ENCODE results near the gene TMUB2.
"Not testable (repeated sequence)": the region's sequence is repeated elsewhere in the genome, so short reads cannot be mapped to it uniquely, and the experiment has no call there.

The TMUB2 gene

DNA sequence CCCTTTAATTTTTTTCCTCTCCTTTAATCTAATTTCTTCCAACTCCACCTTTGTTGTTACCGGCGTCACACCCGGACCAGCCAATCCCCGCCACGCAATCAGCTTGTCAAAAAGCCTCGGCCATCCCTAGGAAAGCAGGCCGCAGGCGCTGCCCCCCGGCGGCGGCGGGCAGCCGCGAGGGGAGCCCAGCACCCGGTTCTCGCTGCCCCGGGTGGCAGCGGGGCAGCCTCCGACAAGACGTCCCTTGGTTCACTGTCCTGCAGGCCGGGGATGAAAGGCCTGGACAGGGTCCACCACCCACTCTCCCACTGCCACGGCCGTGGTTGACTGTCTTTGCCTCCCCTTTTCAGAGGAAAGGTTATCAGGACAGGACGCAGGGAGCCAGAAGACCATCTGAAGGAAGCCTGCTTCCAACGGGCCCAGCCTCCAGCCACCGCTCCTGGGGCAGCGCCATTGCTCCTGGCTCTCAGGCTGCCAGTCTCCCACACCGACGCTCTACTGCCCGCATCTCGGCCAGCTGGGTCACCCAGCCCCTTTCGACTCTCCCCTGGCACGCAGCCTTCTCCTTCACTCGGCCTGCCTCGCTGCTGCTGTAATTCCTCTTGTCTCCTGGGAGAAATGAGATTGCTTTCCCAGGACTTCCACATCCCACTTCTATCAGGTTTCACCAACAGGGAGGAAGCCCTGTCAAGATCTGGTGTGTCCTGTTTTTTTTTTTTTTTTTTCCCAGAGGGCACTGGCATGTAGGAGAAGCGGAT, 35.5 kb downstream of the TMUB2 start:
- Histone ChIP-seq H3K4me1 (peaks cover 7% of the 10 kb centered on the region), H3K4me3 (peak overlapping the region; percentile 76), H3K9me3 (no peaks in the 10 kb centered on the region), H3K36me3 (replicated peaks) (no peaks in the 10 kb centered on the region; the same call in 1 of the 2 replicates), H3K27me3 (ENCODE audit: low read depth) (no peaks in the 10 kb centered on the region)
- in situ Hi-C loops (cut with MboI; ENCODE audit: low sequenced_read_pairs) = no loop called here
- peak; percentile 76 to 80 for DNase-seq (ENCODE audit: low spot score in 2 of 2)

DNA sequence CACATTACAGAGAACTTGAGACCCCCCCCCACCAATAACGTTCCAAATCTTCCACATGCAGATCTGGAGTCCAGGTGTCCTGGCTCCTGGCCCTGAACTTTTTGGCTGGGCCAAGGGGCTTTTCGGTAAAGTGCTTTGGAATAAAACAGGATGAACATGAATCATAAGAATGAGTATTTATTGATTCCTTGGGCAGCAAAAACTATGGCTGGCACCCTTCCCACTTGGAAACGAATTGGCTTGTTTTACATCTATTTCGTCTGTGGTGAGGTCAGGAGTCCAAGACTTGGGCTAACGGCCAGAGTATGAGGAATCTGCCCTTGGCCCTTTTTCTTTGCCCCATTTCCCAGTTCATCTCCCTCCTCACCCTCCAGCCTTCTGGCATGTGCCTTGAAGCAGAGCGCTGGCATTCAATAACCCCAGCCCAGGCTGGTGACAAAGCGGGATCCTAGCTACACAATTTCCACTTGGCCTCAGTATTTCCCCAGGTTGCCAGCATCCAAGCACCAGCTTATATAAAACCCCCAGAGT, 36.8 kb downstream of the TMUB2 start:
- Histone ChIP-seq H3K4me3 (no peak overlapping the region), H3K9me3 (no peaks in the 10 kb centered on the region), H3K4me1 (peaks cover 5% of the 10 kb centered on the region; the same call in 1 of the 2 replicates), H3K36me3 (replicated peaks) (no peaks in the 10 kb centered on the region; the same call in 1 of the 2 replicates), H3K27me3 (ENCODE audit: low read depth) (no peaks in the 10 kb centered on the region)
- in situ Hi-C loops (cut with MboI; ENCODE audit: low sequenced_read_pairs) = no loop called here
- DNase-seq (ENCODE audit: low spot score in 2 of 2) = no peak

DNA sequence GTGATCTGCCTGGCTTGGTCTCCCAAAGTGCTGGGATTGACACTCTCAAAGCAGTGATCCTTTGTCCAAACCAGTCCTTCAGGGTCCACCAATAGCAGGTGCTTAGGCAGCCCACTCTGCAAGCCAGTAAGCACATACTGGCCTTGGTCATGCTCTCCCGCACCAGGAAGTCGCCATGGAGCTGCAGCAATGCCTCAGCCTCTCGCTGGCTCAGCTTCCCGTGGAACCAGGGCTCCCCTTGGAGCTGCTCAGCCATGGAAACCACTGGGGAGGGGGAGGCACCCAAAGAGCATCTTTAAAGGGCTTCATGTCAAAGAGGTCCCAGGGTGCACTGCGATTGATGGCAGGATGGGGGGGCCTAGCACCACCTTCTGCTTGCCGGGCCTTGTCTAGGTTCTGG, 42.3 kb downstream of the TMUB2 start:
- in situ Hi-C loops (cut with MboI; ENCODE audit: low sequenced_read_pairs) = no loop called here
- Histone ChIP-seq H3K4me1 (no peaks in the 10 kb centered on the region), H3K9me3 (no peaks in the 10 kb centered on the region), H3K36me3 (replicated peaks) (no peaks in the 10 kb centered on the region), H3K27me3 (ENCODE audit: low read depth) (no peaks in the 10 kb centered on the region), H3K4me3 (no peak overlapping the region)
- DNase-seq (ENCODE audit: low spot score in 2 of 2) = no peak

DNA sequence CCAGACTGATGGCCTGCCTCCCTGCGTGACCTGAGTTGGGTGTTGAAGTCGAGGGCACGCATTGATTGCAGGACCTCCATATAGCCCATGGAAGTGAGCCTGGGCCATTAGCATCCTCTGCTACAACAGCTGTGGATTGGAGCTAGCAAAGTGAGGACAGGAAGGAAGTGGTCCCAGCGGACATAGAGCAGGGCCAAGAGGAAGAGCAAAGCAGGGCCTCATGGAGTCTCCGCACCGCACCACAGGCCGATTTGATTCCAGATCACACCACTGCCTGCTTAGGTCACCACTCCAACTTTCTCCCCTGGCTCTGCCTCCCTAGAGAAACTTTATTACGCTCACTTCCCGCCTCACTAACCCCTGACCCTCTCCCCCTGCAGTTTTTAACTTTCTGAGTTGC, 43.4 kb downstream of the TMUB2 start:
- Histone ChIP-seq H3K36me3 (replicated peaks) (no peaks in the 10 kb centered on the region), H3K4me3 (no peak overlapping the region), H3K27me3 (ENCODE audit: low read depth) (no peaks in the 10 kb centered on the region), H3K9me3 (no peaks in the 10 kb centered on the region), H3K4me1 (no peaks in the 10 kb centered on the region)
- DNase-seq (ENCODE audit: low spot score in 2 of 2) = no peak
- in situ Hi-C loops (cut with MboI; ENCODE audit: low sequenced_read_pairs) = no loop called here

DNA sequence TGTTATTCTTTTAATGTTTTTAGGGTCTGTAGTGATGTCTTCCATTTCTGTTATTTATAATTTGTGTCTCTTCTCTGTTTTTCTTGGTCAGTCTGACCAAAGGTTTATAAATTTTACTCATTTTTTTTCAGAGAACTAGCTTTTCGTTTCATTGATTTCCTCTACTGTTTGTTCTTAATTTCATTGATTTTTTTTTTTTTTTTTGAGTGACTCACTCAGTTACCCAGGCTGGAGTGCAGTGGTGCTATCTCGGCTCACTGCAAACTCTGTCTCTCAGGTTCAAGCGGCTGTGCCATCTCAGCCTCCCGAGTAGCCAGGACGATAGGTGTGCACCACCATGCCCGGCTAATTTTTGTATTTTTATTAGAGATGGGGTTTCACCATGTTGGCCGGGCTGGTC, 45.3 kb downstream of the TMUB2 start:
- Histone ChIP-seq H3K27me3 (ENCODE audit: low read depth) (no peaks in the 10 kb centered on the region), H3K4me1 (no peaks in the 10 kb centered on the region), H3K9me3 (no peaks in the 10 kb centered on the region; the same call in 1 of the 2 replicates), H3K4me3 (no peak overlapping the region), H3K36me3 (replicated peaks) (no peaks in the 10 kb centered on the region)
- no peak for DNase-seq (ENCODE audit: low spot score in 2 of 2)
- in situ Hi-C loops (cut with MboI; ENCODE audit: low sequenced_read_pairs) = no loop called here

DNA sequence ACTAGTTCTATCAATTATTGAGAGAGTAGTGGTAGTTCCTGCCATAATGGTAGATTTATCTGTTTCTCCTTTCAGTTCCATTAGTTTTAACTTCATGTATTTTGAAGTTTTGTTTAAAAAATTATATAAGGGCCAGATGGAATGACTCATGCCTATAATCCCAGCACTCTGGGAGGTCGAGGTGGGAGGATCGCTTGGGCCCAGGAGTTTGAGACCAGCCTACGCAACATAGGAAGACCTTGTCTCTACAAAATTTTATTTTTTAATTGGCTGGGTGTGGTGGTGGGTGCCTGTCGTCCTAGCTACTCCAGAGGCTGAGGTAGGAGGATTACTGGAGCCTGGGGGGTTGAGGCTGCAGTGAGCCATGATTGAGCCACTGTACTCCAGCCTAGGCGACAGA, 46.8 kb downstream of the TMUB2 start:
- no peak overlapping the region for H3K4me3 ChIP-seq
- H3K9me3 ChIP-seq = no peaks in the 10 kb centered on the region; the same call in 1 of the 2 replicates
- H3K27me3 ChIP-seq (ENCODE audit: low read depth) = no peaks in the 10 kb centered on the region
- no peaks in the 10 kb centered on the region for H3K36me3 ChIP-seq (replicated peaks)
- no peaks in the 10 kb centered on the region for H3K4me1 ChIP-seq
- in situ Hi-C loops (cut with MboI; ENCODE audit: low sequenced_read_pairs) = no loop called here
- DNase-seq (ENCODE audit: low spot score in 2 of 2) = no peak

DNA sequence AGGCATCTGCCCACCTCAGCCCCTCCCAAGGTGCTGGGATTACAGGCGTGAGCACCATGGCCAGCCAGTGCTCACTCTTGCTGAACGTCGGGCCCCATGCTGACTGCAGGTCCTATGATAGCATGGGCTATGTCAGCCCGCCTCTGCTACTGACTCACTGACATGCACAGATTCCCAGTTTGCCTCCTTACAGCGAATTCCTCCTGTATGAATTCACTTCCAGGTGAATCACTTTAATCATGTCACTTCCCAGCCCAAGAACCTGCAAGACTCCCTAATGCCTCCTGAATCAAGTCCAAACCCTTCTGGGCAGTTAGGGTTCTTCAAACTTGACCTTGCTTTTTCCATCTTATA, 48.8 kb downstream of the TMUB2 start:
- no peak for DNase-seq (ENCODE audit: low spot score in 2 of 2)
- Histone ChIP-seq H3K9me3 (no peaks in the 10 kb centered on the region; the same call in 1 of the 2 replicates), H3K27me3 (ENCODE audit: low read depth) (no peaks in the 10 kb centered on the region), H3K36me3 (replicated peaks) (no peaks in the 10 kb centered on the region), H3K4me3 (no peak overlapping the region), H3K4me1 (no peaks in the 10 kb centered on the region)
- in situ Hi-C loops (cut with MboI; ENCODE audit: low sequenced_read_pairs) = no loop called here

DNA sequence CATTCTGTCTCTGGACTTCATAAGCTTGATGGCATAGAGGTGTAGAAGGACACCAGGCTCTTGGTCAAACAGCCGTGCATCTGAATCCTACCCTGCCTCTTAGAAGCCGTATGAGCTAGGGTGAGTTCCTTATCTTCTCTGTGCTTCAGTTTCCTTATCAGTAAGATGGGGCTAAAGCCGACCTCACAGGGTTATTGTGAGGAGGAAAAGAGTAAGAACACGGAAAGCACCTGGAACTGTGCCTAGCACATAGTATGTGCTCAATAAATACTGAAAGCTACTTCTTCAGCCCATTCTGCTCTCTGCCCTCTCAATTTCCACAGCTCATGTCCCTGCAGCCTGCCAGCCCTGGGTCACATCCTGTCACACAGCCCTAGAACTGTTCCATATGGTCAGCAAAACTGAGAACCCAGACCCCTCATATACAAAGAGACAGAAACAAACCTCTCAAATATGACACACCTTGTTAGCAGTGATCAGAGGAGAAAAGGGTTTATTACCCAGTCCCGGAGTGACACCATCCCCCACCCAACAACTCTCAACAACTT, 49.7 kb downstream of the TMUB2 start:
- Histone ChIP-seq H3K4me3 (no peak overlapping the region), H3K27me3 (ENCODE audit: low read depth) (no peaks in the 10 kb centered on the region), H3K9me3 (no peaks in the 10 kb centered on the region; the same call in 1 of the 2 replicates), H3K4me1 (no peaks in the 10 kb centered on the region), H3K36me3 (replicated peaks) (no peaks in the 10 kb centered on the region)
- DNase-seq (ENCODE audit: low spot score in 2 of 2) = no peak
- in situ Hi-C loops (cut with MboI; ENCODE audit: low sequenced_read_pairs) = no loop called here

DNA sequence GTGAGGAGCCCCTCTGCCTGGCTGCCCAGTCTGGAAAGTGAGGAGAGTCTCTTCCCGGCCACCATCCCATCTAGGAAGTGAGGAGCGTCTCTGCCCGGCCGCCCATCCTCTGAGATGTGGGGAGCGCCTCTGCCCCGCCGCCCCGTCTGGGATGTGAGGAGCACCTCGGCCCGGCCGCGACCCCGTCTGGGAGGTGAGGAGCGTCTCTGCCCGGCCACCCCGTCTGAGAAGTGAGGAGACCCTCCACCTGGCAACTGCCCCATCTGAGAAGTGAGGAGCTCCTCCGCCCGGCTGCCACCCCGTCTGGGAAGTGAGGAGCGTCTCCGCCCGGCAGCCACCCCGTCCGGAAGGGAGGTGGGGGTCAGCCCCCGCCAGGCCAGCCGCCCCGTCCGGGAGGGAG, 51.1 kb downstream of the TMUB2 start:
- H3K4me1 ChIP-seq; H3K27me3 ChIP-seq (ENCODE audit: low read depth); H3K4me3 ChIP-seq; DNase-seq (ENCODE audit: low spot score in 2 of 2); in situ Hi-C loops (cut with MboI; ENCODE audit: low sequenced_read_pairs); H3K36me3 ChIP-seq (replicated peaks); H3K9me3 ChIP-seq: not testable (repeated sequence)

DNA sequence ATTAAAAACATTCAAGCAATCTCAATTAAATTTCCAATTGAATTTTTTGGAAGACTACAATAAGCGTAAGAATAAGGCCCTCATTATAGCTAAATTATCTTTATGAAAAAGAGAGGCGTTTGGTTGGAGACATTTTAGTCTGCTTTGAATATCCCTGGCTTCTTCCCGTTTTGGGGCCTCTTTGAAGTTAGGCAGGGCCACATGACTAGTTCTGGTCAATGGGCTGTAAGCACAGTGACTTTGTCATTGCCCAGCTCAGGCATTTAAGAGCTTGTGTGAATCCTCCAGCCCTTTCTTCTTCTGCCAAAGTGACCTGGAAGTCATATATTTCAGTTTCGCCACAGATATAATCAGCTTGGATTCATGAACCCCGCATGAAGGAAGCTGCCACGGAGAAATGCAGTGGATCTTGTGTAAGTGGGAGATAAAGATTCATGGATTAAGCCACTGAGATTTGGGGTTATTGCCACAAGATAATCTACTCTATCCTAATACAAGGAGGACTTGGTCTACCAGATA, 54.4 kb downstream of the TMUB2 start:
- H3K4me3 ChIP-seq = no peak overlapping the region
- H3K27me3 ChIP-seq (ENCODE audit: low read depth) = no peaks in the 10 kb centered on the region
- no peak for DNase-seq (ENCODE audit: low spot score in 2 of 2)
- in situ Hi-C loops (cut with MboI; ENCODE audit: low sequenced_read_pairs) = no loop called here
- no peaks in the 10 kb centered on the region; the same call in 1 of the 2 replicates for H3K9me3 ChIP-seq
- H3K36me3 ChIP-seq (replicated peaks) = no peaks in the 10 kb centered on the region
- H3K4me1 ChIP-seq = peaks cover 3% of the 10 kb centered on the region; the same call in 1 of the 2 replicates

Data from HAP-1 (cell line).